HEK293 (cell line): ENCODE measurements around the gene AIF1L.

Experiments used
- CTCF ChIA-PET: fragments of 350-600 bp; formaldehyde crosslinking; extraction: SDS; loops from one replicate; lab custom pipeline; 2021; ENCODE audit warnings: antibody characterized with exemption; lab: Yijun Ruan, JAX
- POLR2A ChIA-PET: fragments of 300-600 bp; formaldehyde crosslinking; extraction: SDS; loops from one replicate; lab custom pipeline; 2020; ENCODE audit warnings: antibody characterized with exemption, inconsistent platforms; lab: Yijun Ruan, JAX
- H3K27ac ChIP-seq: fragments of 200-500 bp; sonication (Bioruptor generic); 2 replicates; pipeline ENCODE4 v1.5.1; 2014; ENCODE audit warnings: low read depth, low read length, control low read depth, inconsistent platforms; ENCODE audit errors: extremely low read depth
- H3K36me3 ChIP-seq, 2 experiments: fragments of 200-500 bp in 1 of 2; sonication (Bioruptor generic) in 1 of 2; 1 replicate in 1 of 2; 2 replicates in 1 of 2; pipeline ENCODE4 v1.5.1; 2014 to 2017; ENCODE audit warnings: inconsistent platforms in 2 of 2, low read length in 2 of 2; ENCODE audit not compliant: control insufficient read depth in 2 of 2, insufficient read depth in 1 of 2
- H3K4me1 ChIP-seq: fragments of 200-500 bp; sonication (Bioruptor generic); 2 replicates; pipeline ENCODE4 v1.5.1; 2014; ENCODE audit warnings: mild to moderate bottlenecking, low read length, inconsistent platforms; ENCODE audit not compliant: control insufficient read depth, insufficient read depth
- H3K4me3 ChIP-seq: 2 replicates; pipeline ENCODE4 v1.5.1; 2011; ENCODE audit warnings: low read depth, mild to moderate bottlenecking, control low read depth, low read length, moderate library complexity
- H3K9me3 ChIP-seq: fragments of 200-500 bp; sonication (Bioruptor generic); 2 replicates; pipeline ENCODE4 v1.5.1; 2014; ENCODE audit warnings: low read depth, low read length, inconsistent platforms; ENCODE audit not compliant: control insufficient read depth, insufficient read depth
- ATF2 ChIP-seq: fragments of 450-650 bp; formaldehyde crosslinking; IDR thresholded peaks from 2 replicates; pipeline ENCODE4 v1.5.1; 2016; ENCODE audit warnings: missing biosample characterization, missing genetic modification characterization, low read depth
- BCL11B ChIP-seq: fragments of 450-650 bp; formaldehyde crosslinking; IDR thresholded peaks from 2 replicates; pipeline ENCODE4 v1.5.1; 2016; ENCODE audit warnings: low read depth, missing biosample characterization, missing genetic modification characterization
- PRDM2 ChIP-seq: fragments of 450-650 bp; formaldehyde crosslinking; IDR thresholded peaks from 2 replicates; pipeline ENCODE4 v1.5.1; 2016; ENCODE audit warnings: missing biosample characterization, missing genetic modification characterization, borderline replicate concordance
- PRDM6 ChIP-seq: fragments of 450-650 bp; formaldehyde crosslinking; IDR thresholded peaks from 2 replicates; pipeline ENCODE4 v1.5.1; 2017; ENCODE audit warnings: missing biosample characterization, missing genetic modification characterization
- SP2 ChIP-seq: fragments of 450-650 bp; formaldehyde crosslinking; IDR thresholded peaks from 2 replicates; pipeline ENCODE4 v1.5.1; 2016; ENCODE audit warnings: missing biosample characterization, missing genetic modification characterization
- ZFHX2 ChIP-seq: fragments of 450-650 bp; formaldehyde crosslinking; conservative IDR thresholded peaks from 2 replicates; pipeline ENCODE4 v1.5.1; 2016; ENCODE audit warnings: missing biosample characterization, missing genetic modification characterization
- ZFP69B ChIP-seq: fragments of 450-650 bp; formaldehyde crosslinking; IDR thresholded peaks from 2 replicates; pipeline ENCODE4 v1.5.1; 2016; ENCODE audit warnings: missing biosample characterization, missing genetic modification characterization
- ZNF169 ChIP-seq: fragments of 450-650 bp; formaldehyde crosslinking; IDR thresholded peaks from 2 replicates; pipeline ENCODE4 v1.5.1; 2016; ENCODE audit warnings: missing biosample characterization, missing genetic modification characterization
- ZNF214 ChIP-seq: fragments of 450-650 bp; formaldehyde crosslinking; IDR thresholded peaks from 2 replicates; pipeline ENCODE4 v1.5.1; 2017; ENCODE audit warnings: missing biosample characterization, mild to moderate bottlenecking, missing genetic modification characterization, borderline replicate concordance
- ZNF341 ChIP-seq: fragments of 450-650 bp; formaldehyde crosslinking; IDR thresholded peaks from 2 replicates; pipeline ENCODE4; 2016; ENCODE audit warnings: low read depth, missing biosample characterization, missing genetic modification characterization
- ZNF391 ChIP-seq: fragments of 450-650 bp; formaldehyde crosslinking; IDR thresholded peaks from 2 replicates; pipeline ENCODE4 v1.5.1; 2016; ENCODE audit warnings: low read depth, missing biosample characterization, missing genetic modification characterization, borderline replicate concordance
- ZNF473 ChIP-seq: fragments of 450-650 bp; formaldehyde crosslinking; IDR thresholded peaks from 2 replicates; pipeline ENCODE4 v1.5.1; 2017; ENCODE audit warnings: missing biosample characterization, missing genetic modification characterization
- ZNF544 ChIP-seq: fragments of 450-650 bp; formaldehyde crosslinking; IDR thresholded peaks from 2 replicates; pipeline ENCODE4 v1.5.0; 2017; ENCODE audit warnings: missing biosample characterization, missing genetic modification characterization
- ZNF658 ChIP-seq: fragments of 450-650 bp; formaldehyde crosslinking; IDR thresholded peaks from 2 replicates; pipeline ENCODE4; 2016; ENCODE audit warnings: missing biosample characterization, missing genetic modification characterization
- ZNF692 ChIP-seq: fragments of 450-650 bp; formaldehyde crosslinking; IDR thresholded peaks from 2 replicates; pipeline ENCODE4 v1.5.1; 2016; ENCODE audit warnings: missing biosample characterization, missing genetic modification characterization
- ZNF768 ChIP-seq: fragments of 450-650 bp; formaldehyde crosslinking; IDR thresholded peaks from 2 replicates; pipeline ENCODE4 v1.5.1; 2018; ENCODE audit warnings: missing biosample characterization, mild to moderate bottlenecking, missing genetic modification characterization

AIF1L gene

GRCh38 chr9:131098391-131099101 lies 2.2 kb downstream of the AIF1L start:
- CTCF ChIA-PET = interaction anchor here (0.6 to 3.3 kb wide), 7 partner anchors 11 to 658 kb away, joined by 3 to 12 read pairs (median 5); no protein-coding TSS in a partner anchor
- Histone ChIP-seq H3K36me3 (no peaks in the 10 kb centered on the region), H3K4me1 (no peaks in the 10 kb centered on the region), H3K9me3 (no peaks in the 10 kb centered on the region), H3K27ac (no peak overlapping the region), H3K4me3 (no peak overlapping the region)
- POLR2A ChIA-PET = interaction anchor here (0.5 to 5.4 kb wide), 4 partner anchors 10 to 1255 kb away, joined by 3 to 61 read pairs (median 4); partner anchors contain the start of gene NUP214
- no peak for TF ChIP-seq ZFHX2 (tag by site-specific recombination)
- TF ChIP-seq ATF2 (tag by site-specific recombination) = no peak
- no peak for TF ChIP-seq SP2
- no peak for TF ChIP-seq ZNF473
- peak; percentile 51 for TF ChIP-seq ZNF692
- peak; percentile 58; the same call in 1 of the 2 replicates for TF ChIP-seq ZNF768
- 0 out of 2 replicates have a peak, but pooled peaks have one; percentile 58 for TF ChIP-seq ZFP69B (tag by site-specific recombination)
- peak; percentile 41 for TF ChIP-seq ZNF341
- no peak for TF ChIP-seq BCL11B (tag by site-specific recombination)
- TF ChIP-seq ZNF214 (tag by site-specific recombination) = no peak
- TF ChIP-seq PRDM6 (tag by site-specific recombination) = no peak
- TF ChIP-seq ZNF544 (tag by site-specific recombination) = no peak
- no peak for TF ChIP-seq ZNF658 (tag by site-specific recombination)
- TF ChIP-seq ZNF169 (tag by site-specific recombination) = no peak
- TF ChIP-seq ZNF391 (tag by site-specific recombination) = no peak
- TF ChIP-seq PRDM2 = no peak
